WTC11 (cell line): Measurements from ENCODE around the gene HELB. TPM values are rescaled to one million over a fixed set of nuclear protein-coding genes. Genes with fewer than 3 reads are reported as not detected.

Experiments used
- ATAC-seq: fragments of 200-7000 bp; cut with Tn5 transposase; 2 replicates; pipeline ENCODE4 v1.10.0; 2021; ENCODE audit warnings: mild to moderate bottlenecking, moderate library complexity
- CTCF ChIA-PET: fragments of 300-600 bp; sonication (Branson Sonifier 250); formaldehyde crosslinking; loops from one replicate; lab custom pipeline; 2021; ENCODE audit warnings: antibody characterized with exemption; lab: Charles Lee
- POLR2A ChIA-PET: fragments of 350-600 bp; sonication (Branson Sonifier 250); formaldehyde crosslinking; loops from one replicate; lab custom pipeline; 2021; ENCODE audit warnings: antibody characterized with exemption; lab: Charles Lee
- DNase-seq: peaks from one replicate; pipeline ENCODE4 v3.0.0; 2021; ENCODE audit warnings: low spot score
- H3K27ac Mint-ChIP-seq: 2 replicates; pipeline ENCODE4 v1.8.0; 2021; ENCODE audit warnings: mixed read lengths
- H3K27me3 Mint-ChIP-seq: 2 replicates; pipeline ENCODE4 v1.8.0; 2021; ENCODE audit warnings: low read depth, mild to moderate bottlenecking, moderate library complexity, mixed read lengths
- H3K36me3 Mint-ChIP-seq: 2 replicates; pipeline ENCODE4 v1.8.0; 2021; ENCODE audit warnings: mixed read lengths
- H3K4me1 Mint-ChIP-seq: 2 replicates; pipeline ENCODE4 v1.8.0; 2022; ENCODE audit warnings: mixed read lengths
- H3K4me3 Mint-ChIP-seq: 2 replicates; pipeline ENCODE4 v1.8.0; 2021; ENCODE audit warnings: mild to moderate bottlenecking, moderate library complexity, mixed read lengths
- H3K9me3 Mint-ChIP-seq: 2 replicates; pipeline ENCODE4 v1.8.0; 2021; ENCODE audit warnings: mixed read lengths
- ATF6 ChIP-seq: sonication (generic); formaldehyde crosslinking; IDR thresholded peaks from 2 replicates; pipeline ENCODE4 v1.8.1; 2023; ENCODE audit warnings: mild to moderate bottlenecking, missing genetic modification reagents
- CBFB ChIP-seq: sonication (generic); formaldehyde crosslinking; IDR thresholded peaks from 2 replicates; pipeline ENCODE4 v1.8.1; 2022; ENCODE audit warnings: mild to moderate bottlenecking, low read depth, missing genetic modification reagents
- CREM ChIP-seq: sonication (generic); formaldehyde crosslinking; IDR thresholded peaks from 2 replicates; pipeline ENCODE4 v1.8.1; 2022; ENCODE audit warnings: mild to moderate bottlenecking, missing genetic modification reagents, moderate library complexity
- CTCF ChIP-seq: fragments of 200-600 bp; IDR thresholded peaks from 2 replicates; pipeline ENCODE4 v1.8.0; 2022; ENCODE audit warnings: antibody characterized with exemption
- E2F1 ChIP-seq: sonication (generic); formaldehyde crosslinking; IDR thresholded peaks from 2 replicates; pipeline ENCODE4 v1.8.0; 2022; ENCODE audit warnings: mild to moderate bottlenecking, missing genetic modification reagents
- E2F4 ChIP-seq: sonication (generic); formaldehyde crosslinking; IDR thresholded peaks from 2 replicates; pipeline ENCODE4 v1.8.1; 2022; ENCODE audit warnings: low read depth, mild to moderate bottlenecking, moderate library complexity, missing genetic modification reagents, borderline replicate concordance
- E2F5 ChIP-seq: sonication (generic); formaldehyde crosslinking; IDR thresholded peaks from 2 replicates; pipeline ENCODE4 v1.8.1; 2022; ENCODE audit warnings: mild to moderate bottlenecking, moderate library complexity, missing genetic modification reagents
- EMX1 ChIP-seq: fragments of 250-450 bp; sonication (Bioruptor Pico); IDR thresholded peaks from 2 replicates; pipeline ENCODE4 v1.8.0; 2021; ENCODE audit warnings: mild to moderate bottlenecking
- ETV6 ChIP-seq: sonication (generic); formaldehyde crosslinking; IDR thresholded peaks from 2 replicates; pipeline ENCODE4 v1.8.1; 2022; ENCODE audit warnings: mild to moderate bottlenecking, missing genetic modification reagents
- FOXJ3 ChIP-seq: sonication (generic); formaldehyde crosslinking; IDR thresholded peaks from 2 replicates; pipeline ENCODE4 v1.9.0; 2021; ENCODE audit warnings: missing genetic modification reagents, mild to moderate bottlenecking, borderline replicate concordance
- PRDM15 ChIP-seq: sonication (generic); formaldehyde crosslinking; IDR thresholded peaks from 2 replicates; pipeline ENCODE4 v1.8.0; 2022; ENCODE audit warnings: missing genetic modification reagents
- PREB ChIP-seq: sonication (generic); formaldehyde crosslinking; IDR thresholded peaks from 2 replicates; pipeline ENCODE4 v1.8.1; 2022; ENCODE audit warnings: mild to moderate bottlenecking, missing genetic modification reagents, moderate library complexity, borderline replicate concordance
- PRRX2 ChIP-seq: fragments of 250-450 bp; sonication (Bioruptor Pico); IDR thresholded peaks from 2 replicates; pipeline ENCODE4 v1.8.0; 2021; ENCODE audit warnings: mild to moderate bottlenecking
- SP1 ChIP-seq: sonication (generic); formaldehyde crosslinking; conservative IDR thresholded peaks from 2 replicates; pipeline ENCODE4 v1.8.1; 2022; ENCODE audit warnings: missing genetic modification reagents
- TCF7 ChIP-seq: sonication (generic); formaldehyde crosslinking; IDR thresholded peaks from 2 replicates; pipeline ENCODE4 v1.8.0; 2022; ENCODE audit warnings: mild to moderate bottlenecking, low read depth, missing genetic modification reagents, moderate library complexity
- TP53 ChIP-seq: sonication (generic); formaldehyde crosslinking; IDR thresholded peaks from 2 replicates; pipeline ENCODE4 v1.8.1; 2023; ENCODE audit warnings: mild to moderate bottlenecking, missing genetic modification reagents
- USF1 ChIP-seq: sonication (generic); formaldehyde crosslinking; IDR thresholded peaks from 2 replicates; pipeline ENCODE4 v1.8.0; 2022; ENCODE audit warnings: mild to moderate bottlenecking, missing genetic modification reagents
- ZBTB43 ChIP-seq: sonication (generic); formaldehyde crosslinking; IDR thresholded peaks from 2 replicates; pipeline ENCODE4 v1.8.1; 2023; ENCODE audit warnings: mild to moderate bottlenecking, missing genetic modification reagents
- ZNF232 ChIP-seq: sonication (generic); formaldehyde crosslinking; IDR thresholded peaks from 2 replicates; pipeline ENCODE4 v1.8.0; 2022; ENCODE audit warnings: mild to moderate bottlenecking, missing genetic modification reagents
- ZNF671 ChIP-seq: fragments of 250-450 bp; sonication (Bioruptor Pico); IDR thresholded peaks from 2 replicates; pipeline ENCODE4 v1.8.0; 2021; ENCODE audit warnings: mild to moderate bottlenecking
- total RNA-seq: library from RNA; stranded (reverse); gene quantifications from 3 replicates; pipeline ENCODE4 v1.2.3, GENCODE V29; 2021

Gene HELB
- total RNA-seq, 1 experiment from 2014 or later = 9.7 TPM

GRCh38 chr12:66323017-66323416, 20.7 kb downstream of the HELB start (continued):
- TF ChIP-seq E2F4 (CRISPR knock-in tag) (no peak), SP1 (CRISPR knock-in tag) (no peak), EMX1 (CRISPR knock-in tag) (no peak), E2F1 (CRISPR knock-in tag) (no peak), TP53 (CRISPR knock-in tag) (no peak), ZBTB43 (CRISPR knock-in tag) (no peak), USF1 (CRISPR knock-in tag) (no peak), PRRX2 (CRISPR knock-in tag) (no peak)

GRCh38 chr12:66329941-66330340, 27.6 kb downstream of the HELB start:
- ChIA-PET CTCF (interaction anchor here (1.1 to 1.3 kb wide), 2 partner anchors 28 to 185 kb away, joined by 3 to 4 read pairs; partner anchors contain the start of gene HELB), POLR2A (no interaction called here)
- H3K4me3 Mint-ChIP-seq = no peak overlapping the region
- peaks cover 14% of the 10 kb centered on the region for H3K36me3 Mint-ChIP-seq
- no peaks in the 10 kb centered on the region for H3K27me3 Mint-ChIP-seq
- no peaks in the 10 kb centered on the region for H3K4me1 Mint-ChIP-seq
- DNase-seq (no peak), ATAC-seq (no peak)
- H3K27ac Mint-ChIP-seq = no peak overlapping the region
- no peaks in the 10 kb centered on the region for H3K9me3 Mint-ChIP-seq
- TF ChIP-seq ZNF671 = no peak
- no peak for TF ChIP-seq E2F5 (CRISPR knock-in tag)
- no peak for TF ChIP-seq CBFB (CRISPR knock-in tag)
- TF ChIP-seq E2F1 (CRISPR knock-in tag) = no peak
- no peak for TF ChIP-seq CREM (CRISPR knock-in tag)
- TF ChIP-seq TCF7 (CRISPR knock-in tag) = no peak
- no peak for TF ChIP-seq ZNF232 (CRISPR knock-in tag)
- TF ChIP-seq PRDM15 (CRISPR knock-in tag) = no peak
- TF ChIP-seq ETV6 (CRISPR knock-in tag) = no peak
- no peak for TF ChIP-seq ATF6 (CRISPR knock-in tag)
- TF ChIP-seq CTCF = no peak
- TF ChIP-seq FOXJ3 (CRISPR knock-in tag) = no peak
- TF ChIP-seq PREB (CRISPR knock-in tag) = no peak
